Testis (tissue), 3 donors: ENCODE results near the gene ATRN. TPM values are rescaled to one million over a fixed set of nuclear protein-coding genes. Genes with fewer than 3 reads are reported as not detected.

Experiments
- DNase-seq: peaks from one replicate; pipeline ENCODE4 v3.0.0-alpha.2; 2019
- H3K27ac ChIP-seq, 2 donors: fragments of 200-600 bp; sonication (generic); one replicate each; pipeline ENCODE4 v1.5.1; 2019
- H3K27me3 ChIP-seq: fragments of 200-600 bp; sonication (generic); one replicate; pipeline ENCODE4 v1.5.1; 2019
- H3K36me3 ChIP-seq: fragments of 200-600 bp; sonication (generic); one replicate; pipeline ENCODE4 v1.5.1; 2017; ENCODE audit warnings: low read depth; ENCODE audit errors: missing control alignments
- H3K4me1 ChIP-seq: fragments of 200-600 bp; sonication (generic); one replicate; pipeline ENCODE4 v1.5.1; 2019
- H3K4me3 ChIP-seq, 2 donors: fragments of 200-600 bp; sonication (generic); one replicate each; pipeline ENCODE4 v1.5.1; 2017 to 2019
- H3K9me3 ChIP-seq: fragments of 200-600 bp; sonication (generic); one replicate; pipeline ENCODE4 v1.5.1; 2017
- POLR2A ChIP-seq: fragments of 450-650 bp; IDR thresholded peaks from one replicate; pipeline ENCODE4 v1.6.1; 2017; ENCODE audit warnings: antibody characterized with exemption, mild to moderate bottlenecking, moderate library complexity
- WGBS, 2 donors: methylation state at CpG; one replicate each; pipeline ENCODE4 v1.1.5; 2018; 5-methylcytosine and 5-hydroxymethylcytosine counted together
- intact Hi-C: fragments of 100-400 bp; cut with DNase I; formaldehyde crosslinking; loops from one replicate; pipeline ENCODE4 v1.15.1; 2023; ENCODE audit warnings: low total_unique reads
- polyA plus RNA-seq: library from polyadenylated mRNA; stranded (reverse); fragments of 350-450 nt; fragmentation: Illumina TruSeq; extraction: RNeasy Lipid Tissue Mini Kit (QIAGEN cat#74804); gene quantifications from one replicate; pipeline ENCODE4 v1.2.3, GENCODE V29; 2014; ENCODE audit warnings: low read depth, low replicate concordance; ENCODE audit not compliant: insufficient read depth
- total RNA-seq, 2 donors: library from RNA; depleted of rRNA; stranded (reverse); fragments of >200 nt; gene quantifications; one replicate each; pipeline ENCODE4 v1.2.3, GENCODE V29; 2016
- TF ChIP-seq, protein P1 (sequence below), 3 experiments: fragments of 450-650 bp in 2 of 3; fragments of 200-600 bp in 1 of 3; sonication (generic) in 1 of 3; IDR thresholded peaks; one replicate each; pipeline ENCODE4 v1.5.1; 2016 to 2019; ENCODE audit warnings: antibody characterized with exemption in 3 of 3, mild to moderate bottlenecking in 2 of 3, moderate library complexity in 1 of 3

The ATRN gene
- total and polyA plus RNA-seq, 3 donors from 2014 or later, result 39.4 to 43.8 (median 42.7) TPM

DNA sequence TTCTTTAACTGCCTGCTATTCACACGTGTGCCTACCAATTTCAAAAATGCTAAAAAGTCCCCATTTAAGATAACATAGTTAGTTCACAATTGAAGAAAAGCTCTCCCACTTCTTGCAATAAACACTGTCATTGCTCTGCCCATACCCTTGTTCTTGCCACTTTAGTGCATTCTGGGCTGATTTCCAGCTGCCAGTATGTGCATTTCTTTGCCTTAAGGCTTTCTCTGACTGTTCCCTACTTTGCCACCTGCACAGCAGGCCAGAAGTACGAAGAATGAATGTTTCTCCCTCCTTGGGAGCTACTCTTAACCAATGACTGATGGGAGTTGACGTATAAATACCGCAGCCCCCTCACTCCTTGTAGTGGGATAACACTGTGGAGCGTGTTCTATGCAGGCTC is 16.0 kb upstream of the ATRN start:
- TF ChIP-seq, protein P1, sequence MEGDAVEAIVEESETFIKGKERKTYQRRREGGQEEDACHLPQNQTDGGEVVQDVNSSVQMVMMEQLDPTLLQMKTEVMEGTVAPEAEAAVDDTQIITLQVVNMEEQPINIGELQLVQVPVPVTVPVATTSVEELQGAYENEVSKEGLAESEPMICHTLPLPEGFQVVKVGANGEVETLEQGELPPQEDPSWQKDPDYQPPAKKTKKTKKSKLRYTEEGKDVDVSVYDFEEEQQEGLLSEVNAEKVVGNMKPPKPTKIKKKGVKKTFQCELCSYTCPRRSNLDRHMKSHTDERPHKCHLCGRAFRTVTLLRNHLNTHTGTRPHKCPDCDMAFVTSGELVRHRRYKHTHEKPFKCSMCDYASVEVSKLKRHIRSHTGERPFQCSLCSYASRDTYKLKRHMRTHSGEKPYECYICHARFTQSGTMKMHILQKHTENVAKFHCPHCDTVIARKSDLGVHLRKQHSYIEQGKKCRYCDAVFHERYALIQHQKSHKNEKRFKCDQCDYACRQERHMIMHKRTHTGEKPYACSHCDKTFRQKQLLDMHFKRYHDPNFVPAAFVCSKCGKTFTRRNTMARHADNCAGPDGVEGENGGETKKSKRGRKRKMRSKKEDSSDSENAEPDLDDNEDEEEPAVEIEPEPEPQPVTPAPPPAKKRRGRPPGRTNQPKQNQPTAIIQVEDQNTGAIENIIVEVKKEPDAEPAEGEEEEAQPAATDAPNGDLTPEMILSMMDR (IDR thresholded peaks at IDR 0.05), result no peak
- TF ChIP-seq POLR2A, result no peak
- Histone ChIP-seq H3K36me3 (no peaks in the 10 kb centered on the region), H3K9me3 (no peaks in the 10 kb centered on the region), H3K4me1 (no peaks in the 10 kb centered on the region), H3K27ac (no peak overlapping the region), H3K27me3 (no peaks in the 10 kb centered on the region), H3K4me3 (no peak overlapping the region)
- WGBS, 2 donors, result 51 to 53% methylated on average over 5 of the region's 5 CpGs
- DNase-seq, result no peak
- intact Hi-C loops, result no loop called here

DNA sequence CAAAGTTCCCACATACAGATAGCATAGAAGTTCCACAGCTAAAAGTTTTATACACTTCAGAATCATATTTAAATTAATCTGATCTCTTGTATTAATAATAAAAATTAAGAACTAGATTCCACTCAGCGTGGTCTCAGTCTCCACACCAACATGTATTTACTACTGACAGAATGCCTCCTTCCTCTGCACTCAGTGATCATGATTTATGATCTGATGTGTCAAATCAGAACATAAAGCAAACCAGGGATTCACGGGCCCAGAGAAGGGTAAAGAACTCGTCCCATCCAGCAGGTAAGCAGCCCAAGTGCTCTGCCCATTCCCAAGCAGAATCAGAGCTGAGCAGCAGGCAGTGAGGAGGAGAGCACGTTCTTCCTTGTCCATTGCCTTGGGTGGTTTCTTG is 14.2 kb upstream of the ATRN start:
- Histone ChIP-seq H3K4me1 (no peaks in the 10 kb centered on the region), H3K9me3 (no peaks in the 10 kb centered on the region), H3K36me3 (no peaks in the 10 kb centered on the region), H3K4me3 (no peak overlapping the region), H3K27ac (no peak overlapping the region), H3K27me3 (no peaks in the 10 kb centered on the region)
- DNase-seq, result no peak
- 56% methylated on average over 4 of the region's 4 CpGs for WGBS, 2 donors
- TF ChIP-seq POLR2A, result no peak
- TF ChIP-seq, protein P1 (IDR thresholded peaks at IDR 0.05), result no peak
- intact Hi-C loops, result no loop called here

DNA sequence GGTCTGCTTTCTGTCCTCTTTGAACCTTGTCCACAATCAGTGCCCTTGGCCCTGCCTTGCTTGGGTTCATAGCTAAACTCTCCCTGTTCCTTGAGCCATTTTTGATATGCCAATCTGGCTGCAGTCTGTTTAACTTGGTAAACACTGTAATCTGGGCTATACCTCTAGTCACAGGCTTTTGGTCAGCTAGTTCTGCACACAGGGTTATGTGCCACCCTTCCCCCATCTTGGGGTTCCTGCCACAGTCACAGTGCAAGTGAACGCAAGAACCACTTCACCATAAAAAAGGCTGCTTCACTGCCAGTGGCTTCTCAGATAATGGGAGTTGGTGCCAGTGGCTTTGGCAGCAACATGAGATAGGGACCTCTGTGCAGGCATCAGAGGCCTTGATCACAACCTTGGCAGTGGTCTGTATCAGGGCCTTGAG is 10.9 kb upstream of the ATRN start:
- Histone ChIP-seq H3K9me3 (no peaks in the 10 kb centered on the region), H3K36me3 (no peaks in the 10 kb centered on the region), H3K4me3 (no peak overlapping the region), H3K27me3 (no peaks in the 10 kb centered on the region), H3K27ac (no peak overlapping the region), H3K4me1 (no peaks in the 10 kb centered on the region)
- DNase-seq, result no peak
- WGBS, 2 donors, result 71 to 89% methylated on average over 1 of the region's 1 CpG
- intact Hi-C loops, result no loop called here
- TF ChIP-seq, protein P1 (IDR thresholded peaks at IDR 0.05), result no peak
- TF ChIP-seq POLR2A, result no peak

DNA sequence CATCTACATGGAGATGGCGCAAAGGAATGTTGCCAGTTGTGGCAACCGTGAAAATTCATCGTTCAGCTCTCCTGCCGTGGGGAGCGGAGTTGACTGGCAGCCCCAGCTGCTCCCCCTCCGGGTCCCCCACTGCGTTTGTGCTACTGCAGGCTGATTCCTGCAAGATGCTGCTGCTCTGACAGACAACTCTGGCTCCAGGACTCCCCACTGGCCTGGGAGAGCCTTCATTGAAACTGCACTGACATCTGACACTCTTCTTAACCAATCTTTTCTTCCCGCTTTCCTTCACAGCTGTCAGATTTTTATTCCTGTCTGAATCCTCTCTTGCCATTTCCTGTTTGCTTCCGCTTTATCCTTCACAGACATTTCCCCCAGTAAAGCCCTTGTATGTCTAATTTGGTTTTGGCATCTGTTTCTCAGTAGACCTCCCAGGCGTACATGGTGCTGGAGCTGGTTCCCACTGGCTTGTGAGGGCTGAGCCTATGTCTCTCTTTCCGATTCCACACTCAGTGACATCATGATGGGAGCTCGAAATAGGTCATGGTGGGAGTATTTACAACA is 9.5 kb upstream of the ATRN start:
- Histone ChIP-seq H3K4me1 (no peaks in the 10 kb centered on the region), H3K27me3 (no peaks in the 10 kb centered on the region), H3K9me3 (no peaks in the 10 kb centered on the region), H3K27ac (no peak overlapping the region), H3K4me3 (no peak overlapping the region), H3K36me3 (no peaks in the 10 kb centered on the region)
- 61 to 65% methylated on average over 12 of the region's 12 CpGs for WGBS, 2 donors
- TF ChIP-seq, protein P1 (IDR thresholded peaks at IDR 0.05), result no peak
- TF ChIP-seq POLR2A, result no peak
- intact Hi-C loops, result no loop called here
- DNase-seq, result no peak
